CD4-positive, alpha-beta T cell treated with Interleukin-1 beta for 1 hour (primary cell): ENCODE results near the gene PRKN.

Experiments
- DNase-seq, 2 donors: peaks; one replicate each; pipeline ENCODE4 v3.0.0-alpha.2; 2020 to 2022

Gene PRKN

DNA sequence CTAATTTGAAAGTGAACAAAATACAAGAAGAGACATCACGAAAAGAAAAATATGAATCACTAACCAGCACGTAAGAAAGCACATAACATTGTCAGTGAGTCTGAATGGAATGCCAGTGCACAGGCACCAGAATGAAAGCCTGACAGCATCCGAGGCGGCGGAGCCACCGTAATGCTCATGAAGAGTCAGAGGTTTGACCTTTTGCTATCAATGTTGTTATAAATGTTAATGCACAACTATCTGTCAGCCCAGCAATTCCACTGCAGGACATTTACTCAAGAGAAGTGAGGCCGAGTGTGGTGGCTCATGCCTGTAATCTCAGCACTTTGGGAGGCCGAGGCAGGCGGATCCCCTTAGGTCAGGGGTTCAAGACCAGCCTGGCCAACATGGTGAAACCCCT lies 562.1 kb downstream of the PRKN start:
- DNase-seq, result no peak

DNA sequence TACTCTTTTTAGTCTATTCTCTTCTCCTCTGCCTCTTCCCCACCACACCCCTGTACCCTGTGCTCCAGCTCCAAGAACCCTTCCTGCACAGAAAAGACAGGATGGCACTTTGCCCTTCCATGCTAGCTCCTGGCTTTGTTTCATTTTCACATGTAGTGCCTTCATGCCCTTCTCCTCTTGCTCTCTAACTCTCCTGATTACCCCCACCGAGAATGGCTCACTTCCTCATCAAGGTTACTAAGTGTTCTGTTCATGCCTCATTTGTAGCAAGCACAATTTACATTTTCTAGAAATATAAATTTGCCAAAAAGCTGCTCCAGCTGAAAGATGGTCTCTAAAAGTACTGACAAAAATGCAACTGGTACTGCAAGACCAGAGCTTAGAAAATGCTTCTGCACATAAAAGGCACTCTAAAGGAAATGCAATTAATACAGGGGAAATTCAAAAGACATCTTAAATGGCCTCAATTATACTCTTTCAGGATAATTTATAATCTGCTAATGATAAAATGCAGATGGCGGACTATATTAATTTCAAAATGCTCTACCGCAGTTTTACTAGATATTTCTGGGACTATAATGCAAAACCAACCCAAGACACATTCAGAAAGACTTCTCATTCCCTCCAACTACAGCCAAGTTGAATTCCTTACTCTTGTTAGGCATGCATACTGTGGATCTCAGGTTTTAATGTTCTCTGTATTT lies 570.2 kb downstream of the PRKN start:
- DNase-seq, result no peak

DNA sequence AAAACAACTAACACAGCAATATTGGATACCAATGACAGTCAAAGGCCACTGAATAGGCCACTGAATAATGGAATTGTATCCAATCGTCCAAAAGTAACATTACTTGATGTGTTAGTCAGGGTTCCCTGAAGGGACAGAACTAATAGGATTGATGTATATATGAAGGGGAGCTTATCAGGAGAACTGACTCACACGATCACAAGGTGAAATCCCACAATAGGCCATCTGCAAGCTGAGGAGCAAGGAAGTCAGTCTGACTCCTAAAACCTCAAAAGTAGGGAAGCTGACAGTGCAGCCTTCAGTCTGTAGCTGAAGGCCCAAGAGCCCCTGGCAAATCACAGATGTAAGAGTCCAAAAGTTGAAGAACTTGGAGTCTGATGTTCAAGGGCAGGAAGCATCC lies 571.4 kb downstream of the PRKN start:
- DNase-seq, result no peak

DNA sequence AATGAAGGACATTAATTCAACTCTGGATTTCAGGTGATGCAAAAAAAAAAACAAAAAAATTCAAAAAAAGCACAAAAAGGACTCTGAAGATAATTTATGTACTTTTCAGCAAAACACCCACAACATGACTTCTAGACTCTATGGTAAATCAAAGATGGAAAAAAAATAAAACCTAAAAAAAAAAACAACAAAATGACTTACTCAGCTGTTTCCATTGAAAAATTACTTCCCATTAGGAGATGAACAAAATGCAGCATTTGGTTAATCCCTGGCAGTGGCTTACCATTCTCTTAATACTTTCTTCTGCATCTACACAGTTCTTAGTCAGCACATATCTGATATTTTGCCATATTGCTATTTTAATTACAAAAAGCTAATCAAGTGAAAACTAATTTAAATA lies 572.6 kb downstream of the PRKN start:
- DNase-seq, result no peak

DNA sequence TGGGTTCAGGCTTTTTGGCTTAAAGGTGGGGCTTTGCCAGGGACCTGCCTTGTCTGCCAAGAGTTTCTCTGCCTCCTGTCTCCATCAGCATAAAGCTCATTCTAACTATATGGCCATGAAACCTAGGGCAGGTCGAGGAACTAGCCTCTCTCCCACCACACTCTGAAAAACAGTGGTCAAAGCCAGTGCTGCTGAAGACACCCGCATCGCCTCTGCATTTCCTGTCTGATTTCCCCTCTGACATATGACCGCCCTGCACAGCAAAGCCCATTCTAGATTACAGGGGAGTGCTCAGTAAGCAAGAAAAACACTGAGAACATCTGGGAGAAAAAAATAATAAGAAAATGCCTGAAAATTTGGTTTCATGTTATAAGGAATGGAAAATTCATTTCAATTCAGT lies 573.6 kb downstream of the PRKN start:
- DNase-seq, result no peak

DNA sequence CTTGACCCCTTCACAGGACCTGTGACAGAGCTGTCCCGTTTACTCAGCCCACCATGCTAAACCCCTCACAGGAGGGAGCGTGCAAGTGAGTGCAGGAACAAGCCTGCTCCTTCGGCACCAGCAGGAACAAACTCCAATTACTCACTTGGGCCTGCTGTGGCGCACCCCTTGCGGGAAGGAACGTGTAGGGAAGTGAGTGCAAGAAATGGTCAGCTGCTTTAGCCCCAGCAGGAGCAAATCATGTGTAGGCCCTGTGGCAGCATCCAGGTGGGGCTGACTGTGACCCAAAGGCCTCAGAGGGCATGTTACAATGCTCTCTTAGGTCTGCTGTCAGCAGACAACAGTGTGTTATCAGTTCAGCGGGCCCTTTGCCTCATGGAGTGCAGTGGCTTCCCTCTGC lies 574.4 kb downstream of the PRKN start:
- no peak for DNase-seq

DNA sequence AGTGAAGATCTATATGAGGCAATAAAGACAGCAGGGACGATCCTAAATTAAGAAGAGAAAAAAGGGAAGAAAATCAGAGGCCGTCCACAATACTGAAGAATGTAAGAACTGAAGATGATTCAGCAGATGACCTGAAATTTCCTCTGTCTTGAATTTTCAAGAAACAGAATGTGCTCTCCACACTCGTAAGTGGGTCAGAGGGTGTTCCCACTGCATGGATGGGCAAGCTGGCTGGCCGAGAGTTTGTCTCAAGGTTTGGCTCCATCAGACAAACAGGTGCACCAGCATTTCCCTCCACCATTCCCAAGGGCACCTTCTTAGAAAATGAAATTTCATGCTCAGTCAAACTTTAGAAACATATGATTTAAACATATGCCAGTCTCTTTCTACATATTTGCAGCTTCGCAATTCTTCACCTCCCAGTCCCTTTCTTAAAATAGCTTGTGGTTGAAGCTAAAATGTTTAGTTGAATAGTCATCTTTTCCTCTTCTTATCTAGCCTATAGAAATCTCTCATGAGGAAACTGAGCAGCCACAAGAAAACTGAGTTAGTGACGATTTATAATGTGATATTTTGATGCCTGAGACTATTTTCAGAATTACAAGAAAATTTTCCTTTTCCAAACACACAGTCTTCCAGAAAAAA lies 576.4 kb downstream of the PRKN start:
- DNase-seq, result no peak

DNA sequence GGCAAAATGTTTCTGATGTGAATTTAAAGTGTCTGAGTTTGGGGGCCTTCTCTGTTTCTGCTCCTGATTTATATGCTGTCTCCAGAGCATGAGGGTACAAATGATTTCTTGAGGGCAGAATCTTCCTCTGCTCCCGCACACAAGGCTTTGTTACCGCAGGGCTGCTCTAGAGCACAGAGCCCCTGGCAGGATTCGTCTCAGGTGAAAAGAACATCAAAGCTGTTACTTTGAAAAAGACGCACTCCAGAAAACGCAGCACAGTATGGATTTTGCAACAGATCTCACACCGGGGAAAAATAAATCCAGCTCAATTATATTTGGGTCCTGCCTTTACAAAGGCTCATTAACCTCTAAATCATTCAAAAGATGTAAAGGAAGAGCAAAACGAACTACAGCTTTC lies 577.3 kb downstream of the PRKN start:
- no peak for DNase-seq

DNA sequence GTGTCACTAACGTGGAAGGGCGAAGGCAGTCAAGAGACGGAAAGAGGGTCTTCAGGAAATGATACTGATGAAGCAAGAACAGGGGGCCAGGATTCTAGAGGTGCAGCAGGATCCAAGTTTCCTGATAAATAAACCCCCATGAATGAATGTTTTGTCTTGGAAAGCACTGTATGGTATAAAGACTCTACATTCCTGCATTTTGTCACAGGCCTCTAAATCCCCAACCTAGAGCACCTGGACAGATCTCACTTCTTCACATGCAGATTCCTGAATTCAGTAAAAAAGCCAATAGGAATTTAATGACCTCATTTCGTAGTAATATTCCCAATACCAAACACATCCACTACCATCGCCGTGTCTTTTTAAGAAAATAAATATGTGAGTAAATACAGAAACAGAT lies 577.8 kb downstream of the PRKN start:
- no peak for DNase-seq

DNA sequence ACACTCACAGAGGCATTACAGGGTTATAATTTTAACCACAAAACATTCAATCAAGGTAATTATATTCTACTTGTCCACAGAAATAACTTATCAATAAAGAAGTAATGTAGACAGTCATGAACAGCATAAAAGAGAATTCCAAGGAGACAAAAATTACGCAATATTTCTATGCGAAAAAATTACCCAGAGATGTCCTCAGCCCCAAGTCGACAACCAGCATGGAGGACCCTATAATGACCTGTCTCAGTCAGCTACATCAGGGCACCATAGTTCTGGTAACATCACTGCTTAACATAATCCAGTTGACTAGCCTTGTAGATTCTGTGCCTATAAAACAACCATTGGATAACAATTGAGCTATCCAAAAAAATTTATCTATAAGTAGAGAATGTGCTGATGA lies 579.8 kb downstream of the PRKN start:
- no peak for DNase-seq

DNA sequence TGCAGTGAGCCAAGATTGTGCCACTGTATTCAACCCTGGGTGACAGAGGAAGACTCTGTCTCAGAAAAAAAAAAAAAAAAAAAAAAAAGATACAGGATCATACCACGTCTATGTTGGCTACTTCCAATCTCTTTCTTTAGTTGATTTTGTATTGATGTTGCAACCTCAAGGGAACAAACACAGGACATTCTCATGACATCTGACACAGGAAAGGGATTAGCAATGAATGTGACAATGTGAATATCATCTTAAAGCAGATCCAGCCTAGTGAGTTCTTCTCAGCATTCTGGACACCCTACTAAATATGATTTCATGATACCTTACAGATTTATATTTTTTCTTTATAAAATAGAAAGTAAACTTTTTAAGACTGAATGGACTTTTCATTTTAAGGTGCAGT lies 580.3 kb downstream of the PRKN start:
- no peak for DNase-seq

DNA sequence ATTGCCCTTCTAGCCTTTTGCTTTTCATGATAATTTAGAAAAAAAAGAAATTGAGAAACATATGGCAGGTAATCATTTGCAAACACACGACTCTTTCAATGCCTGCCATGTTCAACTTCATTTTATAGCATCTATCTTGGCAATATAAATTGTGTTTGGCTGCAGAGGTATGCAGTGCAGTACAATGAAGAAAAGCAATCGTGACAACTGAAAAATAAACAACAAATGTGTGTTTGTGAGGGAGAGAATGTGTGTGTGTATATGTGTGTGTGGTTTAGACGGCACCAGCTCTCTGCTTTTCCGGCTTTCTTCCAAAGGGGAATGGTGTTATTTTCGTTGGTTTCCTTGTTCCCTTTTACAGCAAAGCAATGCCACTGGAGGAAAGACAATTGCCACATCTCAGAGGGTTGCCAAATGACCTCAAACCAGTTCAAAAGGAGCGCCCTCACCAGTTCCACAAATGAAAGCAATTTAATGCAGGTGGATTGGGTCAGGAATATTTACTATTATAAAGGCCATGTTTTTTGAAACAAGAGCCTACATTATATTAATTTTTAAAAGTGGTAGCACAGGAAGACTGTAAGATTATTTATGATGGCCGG lies 587.2 kb downstream of the PRKN start:
- DNase-seq, result no peak

DNA sequence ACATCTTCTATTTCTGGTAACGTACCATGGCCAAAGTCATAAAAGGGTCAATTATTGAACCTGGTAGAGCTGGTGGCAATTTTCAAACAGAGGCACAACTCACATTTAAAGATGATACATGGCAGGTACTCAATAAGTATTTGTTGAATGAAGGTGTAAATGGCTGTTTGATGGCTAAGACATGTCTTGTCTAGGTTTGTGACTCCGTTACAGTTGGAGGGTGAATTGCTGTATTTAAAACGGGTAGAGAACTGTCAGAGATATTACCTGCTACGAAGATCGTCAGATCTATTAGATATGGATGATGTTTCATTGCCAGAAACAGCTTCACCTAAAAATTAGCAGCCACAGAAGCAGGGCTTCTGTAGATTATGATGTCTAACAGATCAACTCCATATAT lies 601.9 kb downstream of the PRKN start:
- no peak for DNase-seq

DNA sequence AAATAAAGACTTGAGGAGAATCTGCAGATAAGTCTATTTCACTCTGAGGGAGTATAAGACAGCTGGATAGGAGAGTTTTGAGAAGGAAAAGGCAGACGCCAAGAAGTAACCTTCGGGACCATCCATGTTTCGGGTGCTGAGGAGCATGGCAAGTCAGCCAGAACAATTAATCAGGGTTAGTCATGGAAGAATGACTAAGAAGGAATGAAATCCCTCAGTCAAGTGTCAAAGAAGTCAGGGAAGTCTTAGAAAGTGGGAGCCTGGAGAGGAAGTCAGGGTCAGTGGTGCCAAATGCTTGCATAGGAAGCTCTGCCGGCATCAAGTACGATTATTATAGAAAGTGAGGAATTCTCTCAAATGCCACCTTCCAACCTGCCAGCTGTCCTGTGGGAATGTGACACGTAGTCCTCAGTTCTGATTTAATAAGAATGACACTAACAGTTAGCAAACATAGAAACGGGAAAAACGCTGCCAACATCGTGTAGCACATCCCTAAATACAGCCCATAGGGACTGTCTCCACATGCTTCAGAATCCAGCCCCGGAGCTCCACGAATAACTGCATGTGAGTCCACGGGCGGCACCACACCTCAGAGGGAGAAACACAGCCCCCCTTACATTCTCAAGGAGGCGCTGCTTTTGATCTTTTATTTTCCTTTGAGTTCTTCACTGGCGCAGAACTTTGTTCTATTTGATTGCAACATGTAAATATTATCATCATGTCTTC lies 602.7 kb downstream of the PRKN start:
- DNase-seq, result no peak

DNA sequence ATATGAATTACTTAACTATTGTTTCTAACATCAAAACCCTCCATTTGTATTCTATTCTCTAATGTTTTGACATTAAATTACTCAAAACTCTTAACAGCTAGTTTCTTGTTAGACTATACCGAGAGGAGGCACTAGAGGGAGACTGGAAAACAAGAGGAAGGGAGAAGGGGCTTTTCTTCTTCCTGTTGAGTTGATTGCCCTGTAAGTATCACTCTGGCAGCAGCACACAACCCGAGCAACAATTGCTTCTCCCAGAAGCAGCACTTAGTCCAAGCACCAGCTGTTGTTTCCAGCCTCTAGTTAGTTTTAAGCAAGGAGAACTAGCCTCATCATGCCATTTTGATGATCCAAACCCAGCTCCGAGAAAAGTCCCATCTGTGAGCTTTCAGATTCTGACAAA lies 603.8 kb downstream of the PRKN start:
- no peak for DNase-seq

DNA sequence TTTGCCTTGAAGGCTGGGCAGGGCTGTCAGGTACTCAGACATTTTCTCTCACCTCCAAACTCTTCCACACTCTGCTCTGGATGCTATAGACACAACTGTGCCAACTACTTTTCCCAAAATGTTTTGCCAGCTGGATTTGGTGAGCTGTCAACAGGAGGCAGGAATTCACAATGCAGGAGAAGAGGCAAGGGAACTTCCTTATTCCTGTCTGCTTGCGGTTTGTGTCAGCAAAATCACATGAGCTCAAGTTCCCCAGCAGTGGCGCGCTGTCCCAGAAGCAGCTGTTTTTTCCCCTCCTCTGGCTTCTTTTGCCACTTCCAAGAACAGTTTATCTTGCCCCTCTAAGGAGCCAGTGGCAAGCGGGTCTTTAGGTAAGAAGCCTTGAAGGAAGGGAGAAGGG lies 608.2 kb downstream of the PRKN start:
- DNase-seq, result peak in 1 of 2 donors; percentile 8

DNA sequence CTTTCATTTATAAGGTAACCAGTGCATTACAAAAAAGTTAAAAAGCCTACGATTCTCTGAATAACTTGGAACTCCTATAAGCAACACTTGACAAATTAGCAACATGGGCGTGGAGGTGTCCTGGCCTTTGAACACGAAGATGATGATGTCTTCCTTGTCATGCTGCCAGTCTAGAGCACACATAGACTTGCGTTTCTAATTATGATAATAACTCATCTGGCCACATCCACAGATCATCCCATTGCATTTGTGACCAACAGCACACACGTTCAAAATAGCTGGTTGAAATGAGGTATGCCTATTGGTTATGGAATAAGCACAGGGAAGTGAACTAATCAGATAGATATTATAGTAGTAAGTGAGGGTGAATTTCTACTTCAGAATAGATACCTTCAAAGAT lies 608.9 kb downstream of the PRKN start:
- no peak for DNase-seq

DNA sequence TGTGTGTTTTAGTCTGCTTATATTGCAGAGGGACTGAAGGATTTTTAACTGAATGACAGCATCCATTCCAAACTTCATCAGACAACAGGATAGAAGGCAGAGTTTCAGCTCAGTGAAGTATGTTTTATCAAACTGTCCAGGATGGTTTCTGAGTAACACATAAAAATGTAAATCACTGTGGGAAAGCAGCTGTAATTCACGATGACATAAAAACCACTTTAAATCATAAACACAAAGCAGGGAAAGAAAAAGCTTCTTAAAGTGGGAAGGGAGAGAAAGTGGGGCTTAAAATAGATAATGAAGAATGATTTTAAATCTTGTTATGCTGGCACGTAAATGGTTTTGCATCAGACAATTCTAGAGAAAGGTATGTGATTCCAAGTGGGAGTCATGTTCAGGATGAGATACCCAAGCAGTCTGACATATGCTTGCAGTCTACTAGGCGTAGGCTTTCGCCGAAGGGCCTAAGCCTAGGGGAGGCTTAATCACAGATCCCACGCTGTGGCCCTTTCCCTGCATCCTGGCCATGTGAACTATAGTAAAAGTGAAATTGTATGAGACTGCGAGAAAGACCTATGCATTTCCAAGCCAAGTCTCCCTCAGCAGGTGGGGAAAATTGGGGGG lies 610.6 kb downstream of the PRKN start:
- DNase-seq, result no peak

DNA sequence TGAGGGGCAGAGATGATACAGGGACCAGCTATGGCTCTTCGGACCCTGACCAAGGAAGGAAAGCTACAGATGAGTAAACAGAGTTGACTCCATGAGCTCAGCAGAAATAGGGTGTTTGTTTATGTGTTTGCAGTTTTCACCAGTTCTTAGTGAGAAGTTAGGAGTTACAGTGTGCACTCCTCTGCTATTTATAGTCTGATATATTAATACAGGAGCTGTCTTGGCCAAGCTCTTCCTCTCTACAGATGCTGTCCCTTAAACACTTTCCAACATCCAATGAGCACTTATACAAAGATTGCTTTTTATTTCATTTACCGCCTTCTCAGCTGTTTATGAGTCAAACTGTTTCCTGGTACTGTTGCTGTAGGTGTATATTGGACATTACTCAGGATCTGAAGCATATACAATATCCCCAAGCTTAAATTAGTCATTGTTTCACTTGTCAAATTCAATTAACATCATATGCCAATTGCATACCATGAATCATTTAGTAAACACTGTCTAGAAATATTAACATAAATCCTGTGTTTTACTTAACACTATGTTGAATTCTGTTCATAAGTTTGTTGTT lies 618.0 kb downstream of the PRKN start:
- DNase-seq, result no peak

DNA sequence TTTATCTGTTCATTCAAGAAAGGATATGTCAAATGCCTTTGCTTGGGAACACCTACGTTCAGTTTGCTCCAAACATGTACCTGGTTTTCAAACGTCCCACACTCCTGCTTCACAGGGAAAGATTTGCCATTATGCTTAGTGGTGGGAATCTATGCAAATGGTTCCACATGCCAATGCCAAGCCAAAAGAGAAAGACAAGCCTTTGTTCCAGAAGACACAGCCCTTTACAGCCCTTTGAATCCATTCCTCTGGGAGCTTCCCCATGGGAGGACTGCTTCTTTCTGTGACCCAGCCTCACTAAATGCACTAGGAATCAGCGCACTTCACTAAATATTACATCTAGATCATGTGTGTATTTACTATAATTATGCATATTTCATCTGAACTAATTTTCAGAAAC lies 619.5 kb downstream of the PRKN start:
- DNase-seq, result no peak

DNA sequence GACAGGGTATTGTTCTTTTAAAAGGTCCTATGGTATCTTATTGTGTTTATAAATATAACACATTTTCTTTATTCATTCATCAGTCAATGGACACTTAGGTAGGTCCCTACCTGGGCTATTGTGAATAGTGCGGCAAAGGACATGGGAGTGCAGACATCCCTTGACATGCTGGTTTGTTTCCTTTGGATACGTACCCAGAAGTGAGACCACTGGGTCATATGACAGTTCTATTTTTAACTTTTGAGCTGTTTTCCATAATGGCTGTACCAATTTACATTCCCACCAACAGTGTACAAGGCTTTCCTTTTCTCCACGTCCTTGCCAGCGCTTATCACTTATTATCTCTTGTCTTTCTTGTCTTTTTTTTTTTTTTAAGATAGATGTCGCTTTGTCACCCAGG lies 627.5 kb downstream of the PRKN start:
- DNase-seq, result no peak

DNA sequence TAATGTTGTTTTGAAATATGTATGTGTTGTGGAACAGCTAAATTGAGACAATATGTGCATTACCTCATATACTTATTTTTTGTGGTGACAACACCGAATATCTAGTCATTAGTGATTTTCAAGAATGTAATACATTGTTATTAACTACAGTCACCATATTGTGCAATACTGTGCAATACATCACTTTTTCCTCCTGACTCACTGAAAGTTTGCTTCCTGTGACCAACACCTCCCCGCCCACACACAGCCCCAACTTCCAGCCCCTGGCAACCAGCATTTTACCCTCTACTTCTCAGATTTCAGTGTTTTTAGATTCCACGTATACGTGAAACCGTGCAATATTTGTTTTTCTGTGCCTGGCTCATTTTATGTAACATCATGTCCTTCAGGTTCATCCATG lies 627.9 kb downstream of the PRKN start:
- DNase-seq, result peak; percentile 5 to 52

DNA sequence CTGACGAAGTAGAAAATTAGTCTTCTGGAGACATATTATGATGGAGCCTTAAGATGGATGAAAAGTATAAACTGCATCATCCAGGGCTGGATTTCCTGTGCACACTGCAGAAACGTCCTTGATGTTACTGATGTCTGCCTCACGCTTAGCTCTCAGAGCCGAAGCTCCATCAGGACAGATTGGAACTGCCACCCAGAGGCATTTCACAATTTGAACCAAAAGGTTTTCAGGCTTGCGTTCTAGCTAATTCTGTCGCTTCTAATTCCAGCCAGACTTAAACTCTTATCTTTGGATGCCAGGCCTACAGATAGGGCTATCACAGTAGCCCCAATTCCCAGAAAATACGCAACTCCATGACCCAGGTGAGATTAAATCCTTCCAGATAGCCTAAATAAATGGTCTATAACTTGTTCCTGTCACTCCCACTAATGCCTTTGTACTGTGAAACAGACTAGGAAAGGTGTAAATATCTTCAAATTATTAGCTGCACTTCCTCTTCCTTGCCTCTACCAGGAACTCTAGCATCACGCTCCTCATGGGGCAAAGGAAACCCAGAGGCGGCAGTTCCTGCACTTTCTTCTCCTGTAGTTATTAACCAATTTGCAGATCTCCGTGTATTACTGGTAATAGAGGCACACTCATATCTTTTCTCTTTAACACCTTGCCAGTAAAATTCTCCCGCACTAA lies 634.6 kb downstream of the PRKN start:
- no peak for DNase-seq
